GM21447 (cell line): Measurements from ENCODE around the gene PDE6B.
"Not testable (repeated sequence)": the region's sequence is repeated elsewhere in the genome, so short reads cannot be mapped to it uniquely, and the experiment has no call there.

Experiments used
- ATAC-seq: cut with Tn5 transposase; IDR thresholded peaks from one replicate; pipeline ENCODE4 v1.9.1; 2021; ENCODE audit not compliant: unreplicated experiment

The PDE6B gene

DNA sequence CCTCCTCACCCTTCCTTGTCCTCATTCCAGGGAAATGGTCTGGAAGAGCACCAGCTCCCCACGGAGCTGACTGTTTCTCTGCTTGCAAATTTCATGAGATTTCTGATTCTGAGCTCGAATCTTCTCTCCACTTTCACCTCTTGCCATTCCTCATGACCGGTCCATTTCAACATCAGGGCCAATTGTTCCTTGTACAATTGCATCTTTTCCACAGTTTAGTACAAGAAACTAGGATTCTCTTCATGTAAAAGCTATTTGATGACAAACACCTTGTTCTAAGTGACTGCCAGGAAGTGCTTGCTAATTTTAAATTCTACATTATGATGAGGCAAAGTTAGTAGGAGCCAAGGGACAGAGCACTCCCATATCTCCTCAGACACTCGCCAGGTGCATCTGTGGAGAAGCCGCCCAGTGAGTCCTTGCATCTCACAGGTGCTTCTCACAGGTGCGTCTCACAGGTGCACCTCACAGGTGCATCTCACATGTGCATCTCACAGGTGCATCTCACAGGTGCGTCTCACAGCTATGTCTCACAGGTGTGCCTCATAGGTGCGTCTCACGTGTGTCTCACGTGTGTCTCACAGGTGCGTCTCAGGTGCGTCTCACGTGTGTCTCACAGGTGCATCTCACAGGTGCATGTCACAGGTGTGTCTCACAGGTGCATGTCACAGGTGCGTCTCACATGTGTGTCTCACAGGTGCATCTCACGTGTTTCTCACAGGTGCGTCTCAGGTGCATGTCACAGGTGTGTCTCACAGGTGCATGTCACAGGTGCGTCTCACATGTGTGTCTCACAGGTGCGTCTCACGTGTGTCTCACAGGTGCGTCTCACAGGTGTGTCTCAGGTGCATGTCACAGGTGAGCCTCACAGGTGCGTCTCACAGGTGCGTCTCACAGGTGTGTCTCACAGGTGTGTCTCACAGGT is 3.0 kb upstream of the PDE6B start:
- no peak for ATAC-seq

DNA sequence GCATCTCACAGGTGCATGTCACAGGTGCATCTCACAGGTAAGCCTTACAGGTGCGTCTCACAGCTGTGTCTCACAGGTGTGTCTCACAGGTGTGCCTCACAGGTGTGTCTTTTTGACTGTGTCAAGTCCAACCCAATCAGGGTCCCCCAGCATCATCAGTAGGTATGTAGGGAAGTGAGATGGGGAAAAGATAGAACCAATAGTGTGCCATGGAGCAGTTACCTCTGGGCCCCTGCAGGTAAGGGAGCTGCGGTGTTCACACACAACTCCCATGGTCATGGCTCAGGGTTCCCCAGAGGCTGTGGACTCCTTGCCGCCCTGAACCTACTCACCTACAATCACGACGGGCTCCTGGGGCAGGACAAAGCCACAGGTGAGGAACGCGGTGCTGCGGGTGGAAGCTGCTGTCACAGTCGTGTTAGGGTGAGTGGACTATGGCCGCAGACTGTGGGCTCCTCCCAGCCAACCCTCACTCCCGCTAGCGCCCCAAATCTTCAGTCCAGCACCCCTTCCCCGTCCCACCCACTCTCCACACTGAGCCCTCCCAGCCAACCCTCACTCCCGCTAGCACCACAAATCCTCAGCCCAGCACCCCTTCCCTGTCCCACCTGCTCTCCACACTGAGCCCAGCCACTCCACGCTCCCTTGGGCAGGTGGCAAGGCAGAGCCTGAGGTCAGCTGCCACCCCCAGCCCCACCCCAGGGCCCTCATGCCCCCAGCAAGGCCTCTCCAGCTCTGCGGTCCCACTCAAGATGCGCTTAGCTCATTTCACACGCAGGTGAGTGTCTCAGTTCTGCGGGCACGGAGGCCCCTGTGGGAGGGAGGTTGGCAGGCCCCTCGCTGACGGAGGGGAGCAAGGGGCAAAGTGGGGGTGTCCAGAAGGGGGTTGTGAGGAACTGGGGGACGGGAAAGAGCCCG is 2.1 kb upstream of the PDE6B start:
- ATAC-seq = no peak

DNA sequence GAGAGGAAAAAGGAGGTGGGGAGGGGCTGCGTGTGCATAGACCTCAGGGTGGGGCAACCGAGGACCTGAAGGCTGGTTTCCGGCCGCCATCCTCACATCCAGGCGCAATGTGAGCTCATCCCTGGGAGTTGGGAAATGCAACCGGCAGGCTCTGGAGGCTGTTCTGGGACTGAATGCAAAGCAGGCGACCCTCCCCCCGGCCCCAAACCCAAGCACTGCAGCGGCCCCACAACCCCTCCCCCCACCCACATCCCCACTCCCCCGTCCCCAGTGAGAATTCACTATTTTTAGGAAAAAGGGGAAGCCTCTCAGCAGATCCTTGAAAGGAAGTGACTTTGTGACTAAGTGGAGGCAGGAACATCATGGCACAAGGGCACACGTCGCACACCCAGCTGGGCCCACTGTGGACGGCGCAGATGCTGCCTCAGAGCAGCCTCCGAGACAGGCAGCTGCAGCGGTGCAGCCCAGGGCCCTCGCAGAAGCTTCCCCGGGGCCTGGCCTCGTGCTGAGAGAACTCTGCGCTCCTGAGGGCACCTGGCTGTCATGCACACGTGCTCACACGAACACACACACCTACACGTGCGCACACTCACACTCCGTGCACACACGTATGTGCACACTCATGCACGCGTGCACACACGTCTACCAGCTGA is 1.3 kb upstream of the PDE6B start:
- no peak for ATAC-seq

DNA sequence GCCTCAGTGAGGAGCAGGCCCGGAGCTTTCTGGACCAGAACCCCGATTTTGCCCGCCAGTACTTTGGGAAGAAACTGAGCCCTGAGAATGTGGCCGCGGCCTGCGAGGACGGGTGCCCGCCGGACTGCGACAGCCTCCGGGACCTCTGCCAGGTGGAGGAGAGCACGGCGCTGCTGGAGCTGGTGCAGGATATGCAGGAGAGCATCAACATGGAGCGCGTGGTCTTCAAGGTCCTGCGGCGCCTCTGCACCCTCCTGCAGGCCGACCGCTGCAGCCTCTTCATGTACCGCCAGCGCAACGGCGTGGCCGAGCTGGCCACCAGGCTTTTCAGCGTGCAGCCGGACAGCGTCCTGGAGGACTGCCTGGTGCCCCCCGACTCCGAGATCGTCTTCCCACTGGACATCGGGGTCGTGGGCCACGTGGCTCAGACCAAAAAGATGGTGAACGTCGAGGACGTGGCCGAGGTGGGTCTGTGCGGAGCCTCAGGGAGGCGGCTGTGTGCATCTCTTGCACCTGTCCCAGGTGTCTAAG is 323 bp downstream of the PDE6B start:
- ATAC-seq = no peak

DNA sequence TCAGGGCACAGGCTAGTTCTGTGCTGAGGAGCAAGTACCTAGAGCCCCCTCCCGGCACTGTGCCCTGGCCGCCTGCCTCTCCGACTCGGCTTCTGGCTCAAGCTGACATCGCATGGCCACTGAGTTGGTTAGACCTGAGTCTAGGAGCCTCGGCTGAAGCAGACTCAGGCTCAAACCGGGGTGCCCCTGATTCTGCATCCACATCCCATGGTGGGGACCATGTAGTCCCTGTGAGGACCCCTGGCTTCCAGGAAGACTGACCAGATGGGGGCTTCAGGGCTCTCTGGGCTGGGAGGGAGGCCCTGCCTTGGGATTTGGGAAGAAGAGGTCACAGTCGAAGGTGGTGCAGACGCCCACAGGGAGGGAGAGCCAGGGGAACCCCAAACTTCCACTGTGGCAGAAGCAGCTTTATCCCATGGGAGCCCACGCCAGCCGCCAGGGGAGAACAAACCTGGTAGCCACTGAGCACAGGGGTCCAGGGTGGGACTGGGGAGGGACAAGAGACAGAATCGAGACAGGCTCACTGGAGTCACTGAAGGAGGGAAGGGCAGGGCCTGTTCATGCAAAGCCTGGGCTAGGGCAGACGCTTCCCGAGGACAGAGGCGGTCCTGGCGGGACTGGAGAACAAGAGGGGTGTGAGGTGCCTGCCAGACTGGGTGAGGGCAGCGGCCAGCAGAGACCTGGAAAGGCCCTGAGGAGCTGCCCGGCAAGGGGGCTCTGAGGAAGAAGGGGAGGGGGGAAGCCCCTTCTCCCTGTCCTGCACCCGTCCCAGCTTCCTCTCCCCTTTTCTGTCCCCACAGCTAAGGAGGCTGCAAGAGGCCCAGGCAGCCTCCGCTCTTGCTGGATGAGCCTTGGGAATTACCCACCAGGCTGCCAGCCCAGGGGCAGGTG is 1.1 kb downstream of the PDE6B start:
- ATAC-seq = no peak

DNA sequence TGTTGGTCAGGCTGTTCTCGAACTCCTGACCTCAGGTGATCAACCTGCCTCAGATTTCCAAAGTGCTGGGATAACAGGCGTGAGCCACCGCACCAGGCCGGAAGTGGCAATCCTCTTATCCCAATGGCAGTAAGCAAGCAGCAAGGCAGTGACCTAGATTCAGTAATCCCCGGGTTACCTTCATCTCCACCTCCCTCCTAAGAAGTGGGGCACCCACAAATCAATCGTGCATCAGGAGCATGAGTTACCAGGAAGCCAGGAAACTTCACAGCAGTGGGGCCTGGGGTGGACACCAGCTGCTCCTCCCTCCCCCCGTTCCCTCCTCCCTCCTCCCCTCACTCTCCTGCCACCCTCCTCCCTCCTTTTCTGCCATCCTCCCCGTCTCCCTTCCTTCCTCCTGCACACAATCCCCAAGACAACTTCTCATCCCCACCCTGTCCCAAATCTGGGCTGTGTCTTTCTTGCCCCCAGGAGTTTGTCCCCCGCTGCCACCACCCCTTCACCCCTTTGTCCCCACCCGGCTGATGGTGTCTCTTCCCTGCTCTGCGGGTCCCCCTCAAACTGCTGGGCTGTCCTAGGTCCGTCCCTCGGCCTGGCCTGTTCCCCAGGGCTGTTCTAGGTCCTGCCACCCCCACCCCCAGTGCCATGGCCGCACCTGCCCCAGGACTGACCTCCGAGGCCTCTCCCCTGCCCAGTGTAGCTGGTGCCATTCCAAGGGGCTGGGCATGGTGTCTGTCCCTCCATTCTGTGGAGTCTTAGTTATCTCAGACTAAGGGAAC is 2.2 kb downstream of the PDE6B start:
- ATAC-seq = no peak

DNA sequence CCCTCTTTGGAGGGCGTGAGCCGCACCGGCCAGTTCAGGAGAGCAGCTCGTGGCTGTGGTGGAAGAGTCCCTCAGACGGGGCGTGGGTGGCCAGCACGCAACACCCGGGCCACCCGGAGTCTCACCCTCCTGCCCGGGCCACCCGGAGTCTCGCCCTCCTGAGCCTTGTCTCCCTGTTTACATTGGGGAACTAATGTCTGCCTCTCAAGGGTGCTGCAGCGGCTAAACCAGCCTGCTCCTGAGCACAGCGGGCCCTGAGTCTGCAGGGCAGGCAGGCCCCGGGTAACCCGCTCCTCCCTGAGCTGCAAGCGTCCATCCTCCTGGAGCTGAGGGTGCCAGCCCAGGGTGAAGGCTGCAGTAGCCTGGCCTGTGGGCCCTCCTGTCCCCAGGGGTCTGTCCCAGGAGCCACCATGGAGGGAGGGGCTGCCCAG is 3.0 kb downstream of the PDE6B start:
- no peak for ATAC-seq

DNA sequence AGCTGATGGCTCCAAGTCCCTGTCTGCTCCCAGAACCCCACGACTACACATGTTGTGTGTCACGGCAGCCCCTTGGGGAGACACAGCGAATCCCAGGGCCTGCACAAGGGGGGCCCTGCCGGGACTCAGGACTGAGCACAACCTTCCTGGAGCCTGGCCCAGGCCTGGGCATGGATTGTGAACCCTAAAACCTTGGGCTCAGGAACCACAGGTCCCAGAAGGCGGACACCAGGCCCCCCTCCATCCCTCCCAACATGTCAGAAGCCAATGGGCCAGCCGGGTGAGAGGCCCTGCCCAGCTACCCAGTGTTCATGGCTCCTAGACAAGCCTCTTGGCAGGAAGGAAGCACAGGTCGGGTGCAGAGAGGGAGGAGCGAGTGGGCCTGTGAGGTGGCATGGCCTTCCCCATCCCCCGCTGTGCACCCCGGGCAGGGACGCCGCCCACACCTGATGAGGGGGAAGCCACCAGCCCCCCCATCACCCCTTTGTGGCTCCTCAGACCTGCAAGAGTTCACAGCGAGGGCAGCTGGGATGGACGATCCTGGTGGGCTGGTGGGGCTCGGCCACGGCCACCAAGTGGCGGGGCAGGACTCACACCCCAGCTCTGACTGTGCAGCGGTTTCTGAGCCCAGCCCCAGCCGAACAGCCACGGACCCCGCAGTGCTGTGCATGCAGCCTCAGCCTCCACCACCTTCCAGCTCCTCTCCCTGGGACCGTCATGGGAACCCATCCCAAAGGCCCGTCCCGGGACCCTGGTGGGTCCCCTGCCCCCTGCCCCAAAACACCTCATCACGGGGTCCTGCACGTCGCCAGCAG is 3.7 kb downstream of the PDE6B start:
- no peak for ATAC-seq

DNA sequence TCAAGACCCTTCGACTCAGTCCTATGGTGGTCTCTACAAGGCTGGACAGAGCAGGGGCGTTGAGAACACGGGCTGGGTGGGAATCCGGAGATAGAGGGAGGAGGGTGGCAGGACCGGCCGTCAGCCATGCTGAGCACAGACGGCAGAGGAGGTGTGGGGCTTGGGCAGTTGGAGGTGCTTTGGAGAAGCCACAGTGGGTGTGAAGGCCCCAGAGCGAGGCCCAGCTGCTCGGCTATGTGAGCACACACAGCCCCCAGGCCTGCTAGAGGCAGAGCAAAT is 4.2 kb downstream of the PDE6B start:
- no peak for ATAC-seq

DNA sequence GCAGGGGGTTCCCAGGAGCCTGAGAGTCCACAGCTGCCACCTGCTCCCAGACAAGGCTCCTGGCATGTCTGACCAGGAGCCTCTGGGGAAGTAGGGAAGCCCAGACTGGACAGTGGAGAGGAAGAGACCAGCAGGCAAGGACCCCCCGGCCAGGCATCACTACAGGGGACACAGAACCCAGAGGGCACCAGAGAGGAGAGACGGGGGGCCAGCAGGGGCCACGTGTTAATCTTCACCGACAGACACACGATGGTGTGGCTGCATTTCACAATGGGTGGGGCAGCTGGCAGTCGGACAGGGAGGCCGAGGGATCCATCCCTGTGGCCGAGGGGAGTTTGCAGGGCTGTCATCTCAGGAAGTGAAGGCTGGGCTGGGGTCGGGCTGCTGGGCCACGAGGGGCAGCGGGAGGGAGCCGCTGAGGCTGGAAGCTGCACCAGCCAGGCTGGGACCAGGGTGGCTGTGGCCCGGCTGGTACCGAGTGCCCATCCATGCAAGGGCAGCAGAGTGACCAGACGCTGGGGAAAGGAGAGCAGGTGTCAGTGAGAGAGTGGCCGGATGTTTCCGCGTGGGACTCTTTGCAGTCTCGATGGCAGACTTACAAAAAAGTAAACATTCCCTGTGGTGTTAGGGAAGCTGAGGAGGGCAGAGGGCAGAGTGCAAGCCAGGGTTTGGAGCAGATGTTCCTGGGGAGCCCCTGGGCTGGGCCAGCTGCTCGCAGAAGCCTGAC is 4.7 kb downstream of the PDE6B start:
- no peak for ATAC-seq

DNA sequence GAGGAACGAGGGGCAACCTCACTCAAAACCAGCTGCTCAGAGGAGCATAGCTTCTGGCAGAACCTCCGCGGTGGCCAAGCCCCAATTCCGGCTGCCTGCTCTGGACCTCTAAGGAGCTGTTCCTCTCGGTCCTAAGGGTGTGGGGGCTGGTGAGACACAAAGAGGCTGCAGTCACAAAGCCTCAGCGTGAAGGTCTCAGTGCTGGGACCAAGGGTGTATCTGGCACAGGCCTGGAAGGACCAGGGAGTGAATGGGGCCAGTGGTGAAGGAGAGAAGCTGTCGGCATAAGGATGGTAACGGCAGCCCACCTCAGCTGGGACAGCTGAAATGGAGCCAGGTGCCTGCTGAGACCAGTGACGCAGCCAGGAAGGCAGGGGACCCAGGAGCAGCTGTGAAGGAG is 5.3 kb downstream of the PDE6B start:
- ATAC-seq = no peak

DNA sequence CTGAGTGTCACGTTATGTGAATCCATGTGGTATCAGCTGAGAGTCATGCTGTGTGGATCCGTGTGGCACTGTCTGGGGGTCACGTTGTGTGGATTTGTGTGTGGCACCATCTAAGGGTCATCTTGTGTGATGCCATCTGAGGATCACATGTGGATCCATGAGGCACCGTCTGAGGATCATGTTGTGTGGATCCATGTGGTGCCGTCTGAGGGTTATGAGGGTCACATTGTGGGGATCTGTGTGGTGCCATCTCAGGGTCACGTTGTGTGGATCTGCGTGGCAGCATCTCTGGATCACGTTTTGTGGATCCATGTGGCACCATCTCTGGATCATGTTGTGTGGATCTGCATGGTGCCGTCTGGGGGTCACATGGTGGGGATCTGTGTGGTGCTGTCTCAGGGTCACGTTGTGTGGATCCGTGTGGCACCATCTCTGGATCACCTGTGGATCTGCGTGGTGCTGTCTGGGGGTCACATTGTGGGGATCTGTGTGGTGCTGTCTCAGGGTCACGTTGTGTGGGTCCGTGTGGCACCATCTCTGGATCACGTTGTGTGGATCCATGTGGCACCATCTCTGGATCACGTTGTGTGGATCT is 6.9 kb downstream of the PDE6B start:
- ATAC-seq = no peak

DNA sequence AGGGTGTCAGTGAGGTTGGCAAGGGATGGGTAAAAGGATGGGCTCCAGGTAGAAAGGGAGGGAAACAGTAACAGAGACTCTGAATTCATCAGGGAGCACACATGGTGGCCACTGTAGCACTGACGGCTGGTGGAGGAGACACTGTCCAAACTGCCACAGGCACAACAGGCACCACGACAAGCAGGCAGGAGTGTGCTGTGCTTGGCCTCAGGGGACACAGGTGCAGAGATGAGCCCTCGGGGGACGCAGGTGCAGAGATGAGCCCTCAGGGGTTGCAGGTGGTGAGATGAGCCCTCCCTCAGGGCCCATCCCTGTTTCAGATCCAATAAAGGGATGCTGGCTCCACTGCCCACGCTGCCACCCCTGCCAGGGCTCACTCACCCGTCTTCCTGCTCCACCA is 7.6 kb downstream of the PDE6B start:
- ATAC-seq = no peak

DNA sequence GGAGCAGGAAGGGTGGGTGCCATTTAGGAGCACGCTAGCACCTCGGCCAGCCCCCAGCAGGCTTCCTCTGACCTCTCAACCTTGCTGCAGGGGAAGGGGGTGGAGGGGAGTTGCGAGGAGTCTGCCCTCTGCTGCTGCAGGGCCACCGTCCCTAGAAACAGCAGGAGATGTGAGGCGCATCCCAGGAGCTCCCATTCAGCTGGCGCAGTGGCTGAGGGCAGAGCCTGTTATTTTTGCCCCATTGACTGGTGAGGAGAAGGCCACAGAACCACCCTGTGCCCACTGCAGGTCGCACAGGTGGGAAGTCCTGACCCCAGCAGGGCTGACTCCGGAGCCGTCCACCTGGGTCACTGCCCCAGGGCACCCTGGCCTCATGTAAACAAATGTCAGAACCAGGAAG is 8.0 kb downstream of the PDE6B start:
- no peak for ATAC-seq

DNA sequence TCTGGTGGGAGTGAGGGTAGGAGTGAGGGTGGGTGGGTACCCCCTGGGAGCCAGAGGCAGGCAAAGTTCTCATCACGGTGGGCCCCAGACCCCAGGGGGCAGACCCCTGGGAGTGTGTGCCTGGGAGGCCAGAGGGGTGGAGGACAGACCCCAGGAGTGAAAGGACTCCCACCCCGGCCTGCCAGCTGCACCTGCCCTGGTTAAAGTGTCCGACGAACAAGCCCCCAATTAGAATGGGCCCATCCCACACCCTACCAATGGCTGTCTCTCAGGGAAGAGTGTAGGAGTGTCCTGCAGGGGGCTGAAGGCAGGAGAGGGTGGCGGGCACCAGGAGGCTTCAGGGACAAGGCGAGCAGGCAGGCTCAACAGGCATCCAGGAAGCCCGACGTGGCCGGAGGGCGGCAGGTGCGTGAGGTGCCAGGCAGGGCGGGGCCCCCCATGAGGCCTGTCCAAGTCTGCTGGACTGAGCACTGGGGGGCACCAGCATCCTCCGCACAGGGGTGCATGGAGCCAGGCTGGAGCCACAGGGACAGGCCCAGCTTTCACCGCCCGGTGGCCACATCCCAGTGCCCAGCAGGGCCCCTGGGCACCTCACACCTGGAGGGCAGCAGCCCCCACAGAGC is 8.7 kb downstream of the PDE6B start:
- ATAC-seq = no peak

DNA sequence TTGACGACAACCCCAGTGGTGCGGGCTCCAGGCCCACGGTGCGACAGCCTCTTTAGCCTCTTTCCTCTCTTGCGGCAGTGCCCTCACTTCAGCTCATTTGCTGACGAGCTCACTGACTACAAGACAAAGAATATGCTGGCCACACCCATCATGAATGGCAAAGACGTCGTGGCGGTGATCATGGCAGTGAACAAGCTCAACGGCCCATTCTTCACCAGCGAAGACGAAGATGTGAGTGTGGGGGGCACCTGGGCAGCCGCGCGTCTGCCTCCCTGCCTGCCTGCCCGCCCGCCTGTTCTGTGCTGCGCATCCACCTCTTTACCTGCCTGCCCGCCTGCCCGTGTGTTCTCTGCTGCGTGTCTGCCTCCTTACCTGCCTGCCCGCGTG is 9.2 kb downstream of the PDE6B start:
- ATAC-seq = no peak

DNA sequence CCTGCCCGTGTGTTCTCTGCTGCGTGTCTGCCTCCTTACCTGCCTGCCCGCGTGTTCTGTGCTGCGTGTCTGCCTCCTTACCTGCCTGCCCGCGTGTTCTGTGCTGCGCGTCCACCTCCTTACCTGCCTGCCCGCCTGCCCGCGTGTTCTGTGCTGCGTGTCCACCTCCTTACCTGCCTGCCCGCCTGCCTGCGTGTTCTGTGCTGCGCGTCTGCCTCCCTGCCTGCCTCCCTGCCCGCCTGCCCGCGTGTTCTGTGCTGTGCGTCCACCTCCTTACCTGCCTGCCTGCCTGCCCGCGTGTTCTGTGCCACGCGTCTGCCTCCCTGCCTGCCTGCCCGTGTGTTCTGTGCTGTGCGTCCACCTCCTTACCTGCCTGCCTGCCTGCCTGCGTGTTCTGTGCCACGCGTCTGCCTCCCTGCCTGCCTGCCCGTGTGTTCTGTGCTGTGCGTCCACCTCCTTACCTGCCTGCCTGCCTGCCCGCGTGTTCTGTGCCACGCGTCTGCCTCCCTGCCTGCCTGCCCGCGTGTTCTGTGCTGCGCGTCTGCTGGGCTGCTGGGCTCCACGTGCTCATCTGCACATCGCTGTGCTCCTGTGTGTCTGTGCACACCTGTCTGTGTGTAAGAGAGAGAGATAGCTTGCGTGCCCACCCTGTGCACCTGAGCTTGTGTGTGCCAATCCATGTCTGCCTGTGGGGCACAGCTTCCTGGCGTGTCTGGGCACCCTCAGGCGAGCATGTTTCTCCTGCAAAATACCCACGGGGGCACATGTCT is 9.9 kb downstream of the PDE6B start:
- not testable (repeated sequence) for ATAC-seq
